Measurements from ENCODE around the gene STT3B.

DNA sequence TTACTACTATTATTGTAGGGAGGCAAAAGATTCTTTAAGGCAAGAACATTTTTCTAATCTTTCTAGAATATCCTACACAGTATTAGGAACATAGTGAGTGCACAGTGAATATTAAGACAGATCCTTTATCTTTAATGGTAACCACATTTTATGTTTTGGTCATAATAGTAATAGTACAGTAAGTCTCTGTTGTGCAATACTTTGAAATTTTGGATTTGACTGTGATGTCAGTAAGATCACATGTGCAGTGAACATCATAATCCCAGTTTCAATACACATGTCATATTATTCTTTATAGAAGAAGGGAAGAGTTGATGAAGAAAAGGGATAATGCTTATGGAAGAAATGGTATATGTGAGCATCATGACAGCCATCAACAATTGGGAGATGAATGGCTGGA, 10.7 kb downstream of the STT3B start:
- TF ChIP-seq POLR2A (IDR thresholded peaks at IDR 0.05) (no peak), EP300 (IDR thresholded peaks at IDR 0.05) (no peak)
- TF ChIP-seq, protein P1, sequence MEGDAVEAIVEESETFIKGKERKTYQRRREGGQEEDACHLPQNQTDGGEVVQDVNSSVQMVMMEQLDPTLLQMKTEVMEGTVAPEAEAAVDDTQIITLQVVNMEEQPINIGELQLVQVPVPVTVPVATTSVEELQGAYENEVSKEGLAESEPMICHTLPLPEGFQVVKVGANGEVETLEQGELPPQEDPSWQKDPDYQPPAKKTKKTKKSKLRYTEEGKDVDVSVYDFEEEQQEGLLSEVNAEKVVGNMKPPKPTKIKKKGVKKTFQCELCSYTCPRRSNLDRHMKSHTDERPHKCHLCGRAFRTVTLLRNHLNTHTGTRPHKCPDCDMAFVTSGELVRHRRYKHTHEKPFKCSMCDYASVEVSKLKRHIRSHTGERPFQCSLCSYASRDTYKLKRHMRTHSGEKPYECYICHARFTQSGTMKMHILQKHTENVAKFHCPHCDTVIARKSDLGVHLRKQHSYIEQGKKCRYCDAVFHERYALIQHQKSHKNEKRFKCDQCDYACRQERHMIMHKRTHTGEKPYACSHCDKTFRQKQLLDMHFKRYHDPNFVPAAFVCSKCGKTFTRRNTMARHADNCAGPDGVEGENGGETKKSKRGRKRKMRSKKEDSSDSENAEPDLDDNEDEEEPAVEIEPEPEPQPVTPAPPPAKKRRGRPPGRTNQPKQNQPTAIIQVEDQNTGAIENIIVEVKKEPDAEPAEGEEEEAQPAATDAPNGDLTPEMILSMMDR (IDR thresholded peaks at IDR 0.05): no peak
